Measurements from ENCODE around the gene BCL11B.

Gene BCL11B

GRCh38 chr14:99205086-99205688 is 66.8 kb downstream of the BCL11B start:
- in situ Hi-C loops (cut with MboI; ENCODE audit: low sequenced_read_pairs): no loop called here

GRCh38 chr14:99203801-99204200 is 68.2 kb downstream of the BCL11B start:
- in situ Hi-C loops (cut with MboI; ENCODE audit: low sequenced_read_pairs): no loop called here

- in situ Hi-C loops (cut with MboI; ENCODE audit: low sequenced_read_pairs): no loop called here
Measured at GRCh38 chr14:99203080-99203479, 68.9 kb downstream of the BCL11B start.

GRCh38 chr14:99202516-99202915 is 69.5 kb downstream of the BCL11B start:
- in situ Hi-C loops (cut with MboI; ENCODE audit: low sequenced_read_pairs): no loop called here

- in situ Hi-C loops (cut with MboI; ENCODE audit: low sequenced_read_pairs): no loop called here
Measured at GRCh38 chr14:99201351-99202073, 70.5 kb downstream of the BCL11B start.

GRCh38 chr14:99200654-99201005 is 71.4 kb downstream of the BCL11B start:
- in situ Hi-C loops (cut with MboI; ENCODE audit: low sequenced_read_pairs): no loop called here

GRCh38 chr14:99199846-99200653 is 71.9 kb downstream of the BCL11B start:
- in situ Hi-C loops (cut with MboI; ENCODE audit: low sequenced_read_pairs): no loop called here

- in situ Hi-C loops (cut with MboI; ENCODE audit: low sequenced_read_pairs): no loop called here
Measured at GRCh38 chr14:99198746-99199502, 73.1 kb downstream of the BCL11B start.

GRCh38 chr14:99196310-99196650 is 75.7 kb downstream of the BCL11B start:
- in situ Hi-C loops (cut with MboI; ENCODE audit: low sequenced_read_pairs): no loop called here

GRCh38 chr14:99195602-99196309 is 76.2 kb downstream of the BCL11B start:
- in situ Hi-C loops (cut with MboI; ENCODE audit: low sequenced_read_pairs): no loop called here

- in situ Hi-C loops (cut with MboI; ENCODE audit: low sequenced_read_pairs): no loop called here
Measured at GRCh38 chr14:99194736-99195135, 77.3 kb downstream of the BCL11B start.

GRCh38 chr14:99194136-99194535 is 77.9 kb downstream of the BCL11B start:
- in situ Hi-C loops (cut with MboI; ENCODE audit: low sequenced_read_pairs): no loop called here

- in situ Hi-C loops (cut with MboI; ENCODE audit: low sequenced_read_pairs): no loop called here
Measured at GRCh38 chr14:99192830-99193229, 79.2 kb downstream of the BCL11B start.

GRCh38 chr14:99192028-99192621 is 79.9 kb downstream of the BCL11B start:
- in situ Hi-C loops (cut with MboI; ENCODE audit: low sequenced_read_pairs): no loop called here

- in situ Hi-C loops (cut with MboI; ENCODE audit: low sequenced_read_pairs): no loop called here
Measured at GRCh38 chr14:99191395-99192027, 80.5 kb downstream of the BCL11B start.

- in situ Hi-C loops (cut with MboI; ENCODE audit: low sequenced_read_pairs): no loop called here
Measured at GRCh38 chr14:99190696-99191394, 81.2 kb downstream of the BCL11B start.

- in situ Hi-C loops (cut with MboI; ENCODE audit: low sequenced_read_pairs): no loop called here
Measured at GRCh38 chr14:99189201-99189801, 82.7 kb downstream of the BCL11B start.

- in situ Hi-C loops (cut with MboI; ENCODE audit: low sequenced_read_pairs): no loop called here
Measured at GRCh38 chr14:99188731-99189191, 83.2 kb downstream of the BCL11B start.

GRCh38 chr14:99187858-99188257 is 84.1 kb downstream of the BCL11B start:
- in situ Hi-C loops (cut with MboI; ENCODE audit: low sequenced_read_pairs): no loop called here

Measured in HL-60/S4 (cell line).